ENCODE measurements around the gene ZNF436. TPM values are rescaled to one million over a fixed set of nuclear protein-coding genes. Genes with fewer than 3 reads are reported as not detected.
"Not testable (repeated sequence)": the region's sequence is repeated elsewhere in the genome, so short reads cannot be mapped to it uniquely, and the experiment has no call there.

Gene ZNF436
- total RNA-seq, 3 donors from 2014 or later (not counting 1 experiment from before 2014, with no cell fraction given), result 4.5 to 7.8 (median 5.7) TPM

DNA sequence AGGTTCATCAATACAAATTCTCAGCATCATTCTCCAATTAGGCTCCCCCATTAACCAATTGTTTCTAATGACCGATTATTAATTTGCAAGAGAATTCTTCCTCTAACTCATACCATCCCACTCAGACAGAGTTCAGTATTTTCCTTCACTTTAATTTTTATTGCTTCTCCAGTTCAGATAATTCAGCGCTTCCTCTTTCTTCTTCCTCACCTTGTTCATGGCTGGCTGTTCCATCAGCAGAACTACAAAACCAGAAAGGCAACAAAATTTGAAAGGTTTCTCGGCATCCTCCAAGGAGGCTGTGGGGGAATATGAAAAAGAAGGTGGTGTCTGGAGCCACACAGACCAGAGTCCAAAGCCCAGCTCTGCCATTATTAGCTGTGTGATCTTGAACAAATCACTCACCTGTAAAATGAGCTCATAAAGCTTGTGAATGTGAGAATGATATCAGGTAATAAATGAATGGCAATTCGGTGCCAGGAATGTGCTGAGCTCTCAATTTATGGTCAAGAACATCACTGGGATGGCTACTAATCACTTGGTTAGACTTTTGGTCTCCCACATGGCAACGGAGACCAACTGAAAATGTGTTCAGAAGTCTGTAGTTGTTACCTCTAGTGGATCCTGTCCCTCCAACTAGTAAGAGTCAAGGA is 11.7 kb upstream of the ZNF436 start:
- Histone ChIP-seq H3K36me3 (ENCODE audit: control insufficient read depth, insufficient read depth, low read length) (no peaks in the 10 kb centered on the region), H3K4me3 (ENCODE audit: low read length) (no peak overlapping the region), H3K27ac (ENCODE audit: low read length) (no peak overlapping the region), H3K4me1 (ENCODE audit: control insufficient read depth, insufficient read depth, low read length) (no peaks in the 10 kb centered on the region), H3K27me3 (ENCODE audit: control insufficient read depth, insufficient read depth, low read length) (no peaks in the 10 kb centered on the region), H3K9me3 (ENCODE audit: control insufficient read depth, insufficient read depth, low read length) (no peaks in the 10 kb centered on the region)
- 80% methylated on average over 5 of the region's 5 CpGs for WGBS (ENCODE audit: insufficient coverage)
- DNase-seq (no peak), ATAC-seq (no peak)
- no peaks in the 10 kb centered on the region for H3K9me3 Mint-ChIP-seq
- no peak overlapping the region for H3K27ac Mint-ChIP-seq
- H3K4me3 Mint-ChIP-seq, result no peak overlapping the region
- H3K36me3 Mint-ChIP-seq, result no peaks in the 10 kb centered on the region
- TF ChIP-seq, protein P1, sequence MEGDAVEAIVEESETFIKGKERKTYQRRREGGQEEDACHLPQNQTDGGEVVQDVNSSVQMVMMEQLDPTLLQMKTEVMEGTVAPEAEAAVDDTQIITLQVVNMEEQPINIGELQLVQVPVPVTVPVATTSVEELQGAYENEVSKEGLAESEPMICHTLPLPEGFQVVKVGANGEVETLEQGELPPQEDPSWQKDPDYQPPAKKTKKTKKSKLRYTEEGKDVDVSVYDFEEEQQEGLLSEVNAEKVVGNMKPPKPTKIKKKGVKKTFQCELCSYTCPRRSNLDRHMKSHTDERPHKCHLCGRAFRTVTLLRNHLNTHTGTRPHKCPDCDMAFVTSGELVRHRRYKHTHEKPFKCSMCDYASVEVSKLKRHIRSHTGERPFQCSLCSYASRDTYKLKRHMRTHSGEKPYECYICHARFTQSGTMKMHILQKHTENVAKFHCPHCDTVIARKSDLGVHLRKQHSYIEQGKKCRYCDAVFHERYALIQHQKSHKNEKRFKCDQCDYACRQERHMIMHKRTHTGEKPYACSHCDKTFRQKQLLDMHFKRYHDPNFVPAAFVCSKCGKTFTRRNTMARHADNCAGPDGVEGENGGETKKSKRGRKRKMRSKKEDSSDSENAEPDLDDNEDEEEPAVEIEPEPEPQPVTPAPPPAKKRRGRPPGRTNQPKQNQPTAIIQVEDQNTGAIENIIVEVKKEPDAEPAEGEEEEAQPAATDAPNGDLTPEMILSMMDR (IDR thresholded peaks at IDR 0.05), result no peak
- no peaks in the 10 kb centered on the region for H3K27me3 Mint-ChIP-seq (ENCODE audit: low read depth in 2 of 2)
- intact Hi-C loops (cut with micrococcal nuclease), result no loop called here
- no peaks in the 10 kb centered on the region for H3K4me1 Mint-ChIP-seq

GRCh38 chr1:23380719-23381118 is 11.1 kb upstream of the ZNF436 start:
- Histone ChIP-seq H3K36me3 (ENCODE audit: control insufficient read depth, insufficient read depth, low read length) (no peaks in the 10 kb centered on the region), H3K27me3 (ENCODE audit: control insufficient read depth, insufficient read depth, low read length) (no peaks in the 10 kb centered on the region), H3K4me1 (ENCODE audit: control insufficient read depth, insufficient read depth, low read length) (no peaks in the 10 kb centered on the region), H3K27ac (ENCODE audit: low read length) (no peak overlapping the region), H3K9me3 (ENCODE audit: control insufficient read depth, insufficient read depth, low read length) (no peaks in the 10 kb centered on the region), H3K4me3 (ENCODE audit: low read length) (no peak overlapping the region)
- ATAC-seq (no peak), DNase-seq (no peak)
- intact Hi-C loops (cut with micrococcal nuclease), result no loop called here
- 73% methylated on average over 4 of the region's 5 CpGs for WGBS (ENCODE audit: insufficient coverage)
- Mint-ChIP-seq H3K27ac (no peak overlapping the region), H3K4me1 (no peaks in the 10 kb centered on the region), H3K4me3 (no peak overlapping the region), H3K36me3 (no peaks in the 10 kb centered on the region), H3K9me3 (no peaks in the 10 kb centered on the region), H3K27me3 (ENCODE audit: low read depth in 2 of 2) (no peaks in the 10 kb centered on the region)
- TF ChIP-seq, protein P1 (IDR thresholded peaks at IDR 0.05), result no peak

GRCh38 chr1:23380236-23380635 is 10.6 kb upstream of the ZNF436 start:
- H3K9me3 Mint-ChIP-seq; H3K27ac ChIP-seq (ENCODE audit: low read length); H3K27ac Mint-ChIP-seq; H3K36me3 ChIP-seq (ENCODE audit: control insufficient read depth, insufficient read depth, low read length); H3K4me1 ChIP-seq (ENCODE audit: control insufficient read depth, insufficient read depth, low read length); H3K27me3 ChIP-seq (ENCODE audit: control insufficient read depth, insufficient read depth, low read length); H3K27me3 Mint-ChIP-seq (ENCODE audit: low read depth in 2 of 2); ATAC-seq; H3K4me1 Mint-ChIP-seq; H3K4me3 ChIP-seq (ENCODE audit: low read length); intact Hi-C loops (cut with micrococcal nuclease); H3K9me3 ChIP-seq (ENCODE audit: control insufficient read depth, insufficient read depth, low read length); H3K4me3 Mint-ChIP-seq; DNase-seq; H3K36me3 Mint-ChIP-seq: not testable (repeated sequence)
- 87% methylated on average over 4 of the region's 4 CpGs for WGBS (ENCODE audit: insufficient coverage)

DNA sequence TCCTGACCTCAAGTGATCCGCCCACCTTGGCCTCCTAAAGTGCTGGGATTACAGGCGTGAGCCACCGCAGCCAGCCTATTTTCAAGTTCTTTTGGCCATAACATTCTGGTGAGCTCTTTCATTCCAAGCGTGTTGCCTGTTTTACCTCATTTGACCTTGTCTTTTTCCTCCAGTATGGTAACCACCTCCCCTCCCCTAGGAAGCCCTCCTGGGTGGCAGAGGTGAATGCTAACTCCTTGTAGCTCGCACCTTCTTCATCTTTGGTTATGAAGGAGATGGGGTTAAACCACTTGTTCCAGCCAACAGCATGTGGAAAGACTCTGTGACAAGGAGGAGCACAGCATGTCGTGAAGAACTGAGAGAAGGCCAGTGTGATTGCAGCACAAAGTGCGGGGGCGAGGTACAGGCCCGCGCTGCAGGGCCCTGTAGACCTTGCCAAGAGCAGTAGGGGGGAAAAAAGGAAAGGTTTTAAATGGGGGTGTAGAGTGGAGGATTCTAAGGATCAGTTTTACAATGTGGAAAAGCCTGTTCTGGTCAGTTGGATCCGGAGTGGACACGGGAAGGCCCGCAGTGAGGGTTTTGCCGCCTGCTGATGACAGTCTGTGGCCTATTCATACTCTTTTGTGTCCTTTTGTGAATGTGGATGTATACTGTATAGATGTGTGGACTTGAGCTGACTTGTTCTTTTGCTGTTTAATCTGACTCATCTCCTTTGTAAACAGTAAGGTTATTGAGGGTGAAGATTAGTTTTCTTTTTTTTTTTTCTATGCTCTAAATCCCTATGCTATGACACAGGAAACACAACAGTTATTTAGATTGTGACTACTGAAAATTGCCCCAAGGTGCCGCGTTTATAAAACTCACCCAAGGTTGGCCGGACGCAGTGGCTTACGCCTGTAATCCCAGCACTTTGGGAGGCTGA is 7.5 kb upstream of the ZNF436 start:
- Mint-ChIP-seq H3K4me1 (no peaks in the 10 kb centered on the region), H3K4me3 (no peak overlapping the region), H3K27me3 (ENCODE audit: low read depth in 2 of 2) (no peaks in the 10 kb centered on the region), H3K9me3 (no peaks in the 10 kb centered on the region), H3K27ac (no peak overlapping the region), H3K36me3 (no peaks in the 10 kb centered on the region)
- ATAC-seq, result no peak
- Histone ChIP-seq H3K36me3 (ENCODE audit: control insufficient read depth, insufficient read depth, low read length) (no peaks in the 10 kb centered on the region), H3K27ac (ENCODE audit: low read length) (no peak overlapping the region), H3K9me3 (ENCODE audit: control insufficient read depth, insufficient read depth, low read length) (no peaks in the 10 kb centered on the region), H3K4me1 (ENCODE audit: control insufficient read depth, insufficient read depth, low read length) (no peaks in the 10 kb centered on the region), H3K27me3 (ENCODE audit: control insufficient read depth, insufficient read depth, low read length) (no peaks in the 10 kb centered on the region), H3K4me3 (ENCODE audit: low read length) (no peak overlapping the region)
- TF ChIP-seq, protein P1 (IDR thresholded peaks at IDR 0.05), result no peak
- no peak for DNase-seq
- 95% methylated on average over 19 of the region's 19 CpGs for WGBS (ENCODE audit: insufficient coverage)
- intact Hi-C loops (cut with micrococcal nuclease), result no loop called here

GRCh38 chr1:23374079-23374735 is 4.6 kb upstream of the ZNF436 start:
- H3K36me3 ChIP-seq (ENCODE audit: control insufficient read depth, insufficient read depth, low read length); DNase-seq; H3K27ac Mint-ChIP-seq; ATAC-seq; H3K4me1 ChIP-seq (ENCODE audit: control insufficient read depth, insufficient read depth, low read length); H3K4me3 ChIP-seq (ENCODE audit: low read length); H3K27me3 Mint-ChIP-seq (ENCODE audit: low read depth in 2 of 2); H3K9me3 ChIP-seq (ENCODE audit: control insufficient read depth, insufficient read depth, low read length); H3K27me3 ChIP-seq (ENCODE audit: control insufficient read depth, insufficient read depth, low read length); intact Hi-C loops (cut with micrococcal nuclease); H3K4me3 Mint-ChIP-seq; H3K27ac ChIP-seq (ENCODE audit: low read length); H3K9me3 Mint-ChIP-seq; H3K36me3 Mint-ChIP-seq: not testable (repeated sequence)
- peaks cover 12 to 17% of the 10 kb centered on the region in 2 donors for H3K4me1 Mint-ChIP-seq
- WGBS (ENCODE audit: insufficient coverage), result 87% methylated on average over 12 of the region's 12 CpGs

Data from natural killer cell (primary cell).